Measurements from ENCODE around the gene LRMDA.

- TF ChIP-seq, protein P1, sequence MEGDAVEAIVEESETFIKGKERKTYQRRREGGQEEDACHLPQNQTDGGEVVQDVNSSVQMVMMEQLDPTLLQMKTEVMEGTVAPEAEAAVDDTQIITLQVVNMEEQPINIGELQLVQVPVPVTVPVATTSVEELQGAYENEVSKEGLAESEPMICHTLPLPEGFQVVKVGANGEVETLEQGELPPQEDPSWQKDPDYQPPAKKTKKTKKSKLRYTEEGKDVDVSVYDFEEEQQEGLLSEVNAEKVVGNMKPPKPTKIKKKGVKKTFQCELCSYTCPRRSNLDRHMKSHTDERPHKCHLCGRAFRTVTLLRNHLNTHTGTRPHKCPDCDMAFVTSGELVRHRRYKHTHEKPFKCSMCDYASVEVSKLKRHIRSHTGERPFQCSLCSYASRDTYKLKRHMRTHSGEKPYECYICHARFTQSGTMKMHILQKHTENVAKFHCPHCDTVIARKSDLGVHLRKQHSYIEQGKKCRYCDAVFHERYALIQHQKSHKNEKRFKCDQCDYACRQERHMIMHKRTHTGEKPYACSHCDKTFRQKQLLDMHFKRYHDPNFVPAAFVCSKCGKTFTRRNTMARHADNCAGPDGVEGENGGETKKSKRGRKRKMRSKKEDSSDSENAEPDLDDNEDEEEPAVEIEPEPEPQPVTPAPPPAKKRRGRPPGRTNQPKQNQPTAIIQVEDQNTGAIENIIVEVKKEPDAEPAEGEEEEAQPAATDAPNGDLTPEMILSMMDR (optimal IDR thresholded peaks at IDR 0.05 in 1 of 3, IDR thresholded peaks at IDR 0.05 in 1 of 3, conservative IDR thresholded peaks at IDR 0.05 in 1 of 3; ENCODE audit: extremely low read depth in 1 of 3, insufficient read depth in 2 of 3, low read length in 3 of 3) = no peak
- TF ChIP-seq EZH2 (IDR thresholded peaks at IDR 0.05; ENCODE audit: low read length) = no peak
These were observed 11.9 kb downstream of the LRMDA start for GRCh38 chr10:75443362-75443761.

Measured in keratinocyte (primary cell).